Spleen (tissue), 11 donors: Measurements from ENCODE around the gene IL6R. TPM values are rescaled to one million over a fixed set of nuclear protein-coding genes. Genes with fewer than 3 reads are reported as not detected.

Source experiments
- DNase-seq: peaks from one replicate; pipeline ENCODE4 v3.0.0-alpha.2; 2020
- H3K27ac ChIP-seq, 8 donors: fragments of 200-600 bp; sonication (generic) in 7 of 8; 1 replicate in 4 of 8; 2 replicates in 4 of 8; pipeline versions ENCODE4 v1.5.0 to v1.8.0; 2016 to 2021; ENCODE audit warnings: inconsistent platforms in 4 of 8, mild to moderate bottlenecking in 4 of 8, moderate library complexity in 1 of 8
- H3K27me3 ChIP-seq, 7 donors: fragments of 200-600 bp; sonication (generic) in 6 of 7; replicated peaks in 1 of 7; 1 replicate in 4 of 7; 2 replicates in 3 of 7; pipeline versions ENCODE4 v1.5.0 to v1.8.0; 2016 to 2021; ENCODE audit warnings: inconsistent platforms in 3 of 7, mild to moderate bottlenecking in 1 of 7
- H3K36me3 ChIP-seq, 6 donors: fragments of 200-600 bp; sonication (generic) in 5 of 6; 1 replicate in 4 of 6; 2 replicates in 2 of 6; pipeline versions ENCODE4 v1.5.0 to v1.8.0; 2016 to 2021; ENCODE audit warnings: inconsistent platforms in 2 of 6
- H3K4me1 ChIP-seq, 6 donors: fragments of 200-600 bp; sonication (generic) in 5 of 6; 1 replicate in 3 of 6; 2 replicates in 3 of 6; pipeline versions ENCODE4 v1.5.0 to v1.8.0; 2016 to 2021; ENCODE audit warnings: inconsistent platforms in 3 of 6
- H3K4me3 ChIP-seq, 8 donors: fragments of 200-600 bp; sonication (generic) in 7 of 8; 1 replicate in 4 of 8; 2 replicates in 4 of 8; pipeline versions ENCODE4 v1.5.0 to v1.8.0; 2016 to 2021; ENCODE audit warnings: inconsistent platforms in 4 of 8, mild to moderate bottlenecking in 4 of 8, moderate library complexity in 2 of 8
- H3K9me3 ChIP-seq, 8 donors: fragments of 200-600 bp; sonication (generic) in 7 of 8; 1 replicate in 4 of 8; 2 replicates in 4 of 8; pipeline versions ENCODE4 v1.5.0 to v1.8.0; 2016 to 2021; ENCODE audit warnings: inconsistent platforms in 4 of 8
- POLR2A ChIP-seq, 3 donors: fragments of 450-650 bp; IDR thresholded peaks; one replicate each; pipeline ENCODE4 v1.5.1; 2017; ENCODE audit warnings: antibody characterized with exemption in 3 of 3, mild to moderate bottlenecking in 1 of 3
- POLR2AphosphoS5 ChIP-seq, 3 donors: sonication (generic); formaldehyde crosslinking; IDR thresholded peaks; one replicate each; pipeline ENCODE4 v1.5.1; 2017; ENCODE audit warnings: antibody characterized with exemption in 3 of 3
- WGBS, 5 donors: extraction: QIAGEN DNeasy Blood & Tissue Kit in 3 of 5; methylation state at CpG; one replicate each; pipeline versions ENCODE4 v1.1.5 to v1.1.7; 2013 to 2018; 5-methylcytosine and 5-hydroxymethylcytosine counted together
- intact Hi-C: fragments of 100-400 bp; cut with DNase I; formaldehyde crosslinking; loops from one replicate; pipeline ENCODE4 v1.15.0; 2023; ENCODE audit warnings: low total_unique reads
- polyA plus RNA-seq, 3 donors: library from polyadenylated mRNA; stranded (reverse); fragments of 200-250 nt; gene quantifications; one replicate each; pipeline ENCODE4 v1.2.1, GENCODE V29; 2013
- total RNA-seq, 7 donors: library from RNA; depleted of rRNA in 3 of 7; stranded (reverse); fragments of >200 nt in 3 of 7; fragmentation: NEBNext Ultra II Directional in 4 of 7; extraction: Animal tissue kit (Norgen Biotek cat#: 25700) in 4 of 7; gene quantifications; one replicate each; pipeline versions ENCODE4 v1.1.0 to v1.2.1, GENCODE V29; 2016 to 2021
- TF ChIP-seq, protein P1 (sequence below), 11 experiments: fragments of 200-600 bp in 7 of 11; fragments of 450-650 bp in 4 of 11; sonication (generic) in 4 of 11; IDR thresholded peaks in 8 of 11; conservative IDR thresholded peaks in 3 of 11; 1 replicate in 7 of 11; 2 replicates in 4 of 11; pipeline versions ENCODE4 v1.4.0 to v1.8.0; 2016 to 2021; ENCODE audit warnings: antibody characterized with exemption in 11 of 11, inconsistent platforms in 4 of 11, mild to moderate bottlenecking in 1 of 11
- donor health status: healthy with polysubstance abuse.
- donor health status: DM: no; HTN: no; CAD: no; lungs with moderate emphysema.
- donor health status: DM: no; HTN: no; CAD: no.
- donor health status: Bipolar disorder and iron deficiency.
- donor health status: healthy.
- donor health status: DM: no; HTN: no; CAD: no.
- donor health status: DM: yes; HTN: yes; CAD: no.

The IL6R gene
- total and polyA plus RNA-seq, 10 donors: 2.8 to 74.5 (median 47.8) TPM

DNA sequence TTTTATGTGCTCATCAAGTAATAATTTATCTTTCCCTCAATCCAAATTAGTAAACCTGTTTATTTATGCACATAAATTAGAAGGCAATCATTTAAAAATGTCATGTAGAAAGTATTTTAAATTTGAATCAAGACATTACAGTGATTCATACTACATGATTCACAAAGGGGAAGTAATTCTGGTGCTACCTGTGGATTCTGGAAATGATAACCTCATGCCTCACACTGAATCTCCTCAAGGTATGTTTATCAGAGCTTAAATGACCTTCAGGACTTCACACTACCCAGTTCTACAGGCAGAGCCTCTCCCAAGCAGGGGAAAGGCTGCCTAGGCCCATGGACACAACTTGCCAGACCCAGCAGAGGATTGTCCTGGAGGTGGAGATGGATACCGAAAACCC lies 71.6 kb downstream of the IL6R start:
- Histone ChIP-seq H3K9me3 (no peaks in the 10 kb centered on the region), H3K4me1 (peaks cover 8 to 58% (median 26%) of the 10 kb centered on the region in 6 donors)
- 83 to 100% (median 96%) methylated on average over 1 of the region's 1 CpG for WGBS, 5 donors

DNA sequence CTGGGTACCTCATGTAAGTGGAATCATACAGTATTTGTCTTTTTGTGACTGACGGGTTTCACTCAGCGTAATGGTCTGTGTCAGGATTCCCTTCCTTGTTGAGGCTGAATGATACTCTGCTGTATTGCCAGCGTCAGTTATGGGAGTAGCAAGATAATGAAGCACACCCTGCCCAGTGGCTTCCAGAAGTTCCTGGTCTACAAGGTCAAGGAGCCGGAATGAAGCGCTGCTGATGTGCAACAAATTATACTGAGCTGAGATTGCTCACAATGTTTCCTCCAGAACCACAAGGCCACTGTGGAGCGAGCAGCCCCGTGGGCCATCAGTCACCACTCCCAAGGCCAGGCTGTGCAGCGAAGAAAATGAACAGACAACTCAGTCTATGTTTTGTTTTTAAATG lies 72.9 kb downstream of the IL6R start:
- Histone ChIP-seq H3K4me1 (peaks cover 8 to 58% (median 26%) of the 10 kb centered on the region in 6 donors), H3K4me3 (no peak overlapping the region), H3K27me3 (no peaks in the 10 kb centered on the region), H3K9me3 (no peaks in the 10 kb centered on the region), H3K27ac (peak overlapping the region in 5 of 8 donors; percentile 16 to 54 (median 31)), H3K36me3 (peaks cover 0 to 7% (median 0%) of the 10 kb centered on the region in 6 donors)
- 74 to 89% (median 75%) methylated on average over 8 of the region's 8 CpGs for WGBS, 5 donors
- TF ChIP-seq POLR2A (IDR thresholded peaks at IDR 0.05) (no peak), POLR2AphosphoS5 (IDR thresholded peaks at IDR 0.05) (no peak)
- TF ChIP-seq, protein P1, sequence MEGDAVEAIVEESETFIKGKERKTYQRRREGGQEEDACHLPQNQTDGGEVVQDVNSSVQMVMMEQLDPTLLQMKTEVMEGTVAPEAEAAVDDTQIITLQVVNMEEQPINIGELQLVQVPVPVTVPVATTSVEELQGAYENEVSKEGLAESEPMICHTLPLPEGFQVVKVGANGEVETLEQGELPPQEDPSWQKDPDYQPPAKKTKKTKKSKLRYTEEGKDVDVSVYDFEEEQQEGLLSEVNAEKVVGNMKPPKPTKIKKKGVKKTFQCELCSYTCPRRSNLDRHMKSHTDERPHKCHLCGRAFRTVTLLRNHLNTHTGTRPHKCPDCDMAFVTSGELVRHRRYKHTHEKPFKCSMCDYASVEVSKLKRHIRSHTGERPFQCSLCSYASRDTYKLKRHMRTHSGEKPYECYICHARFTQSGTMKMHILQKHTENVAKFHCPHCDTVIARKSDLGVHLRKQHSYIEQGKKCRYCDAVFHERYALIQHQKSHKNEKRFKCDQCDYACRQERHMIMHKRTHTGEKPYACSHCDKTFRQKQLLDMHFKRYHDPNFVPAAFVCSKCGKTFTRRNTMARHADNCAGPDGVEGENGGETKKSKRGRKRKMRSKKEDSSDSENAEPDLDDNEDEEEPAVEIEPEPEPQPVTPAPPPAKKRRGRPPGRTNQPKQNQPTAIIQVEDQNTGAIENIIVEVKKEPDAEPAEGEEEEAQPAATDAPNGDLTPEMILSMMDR (IDR thresholded peaks at IDR 0.05 in 8 of 11, conservative IDR thresholded peaks at IDR 0.05 in 3 of 11): no peak
- DNase-seq: no peak
- intact Hi-C loops: no loop called here

More for the DNA sequence above, 71.6 kb downstream of the IL6R start:
- TF ChIP-seq POLR2AphosphoS5 (IDR thresholded peaks at IDR 0.05) (no peak), POLR2A (IDR thresholded peaks at IDR 0.05) (no peak)
- TF ChIP-seq, protein P1 (IDR thresholded peaks at IDR 0.05 in 8 of 11, conservative IDR thresholded peaks at IDR 0.05 in 3 of 11): no peak
- peak overlapping the region in 1 of 8 donors; percentile 4 for H3K27ac ChIP-seq
- DNase-seq: no peak
- intact Hi-C loops: no loop called here
- H3K4me3 ChIP-seq: no peak overlapping the region
- no peaks in the 10 kb centered on the region for H3K36me3 ChIP-seq
- no peaks in the 10 kb centered on the region for H3K27me3 ChIP-seq

DNA sequence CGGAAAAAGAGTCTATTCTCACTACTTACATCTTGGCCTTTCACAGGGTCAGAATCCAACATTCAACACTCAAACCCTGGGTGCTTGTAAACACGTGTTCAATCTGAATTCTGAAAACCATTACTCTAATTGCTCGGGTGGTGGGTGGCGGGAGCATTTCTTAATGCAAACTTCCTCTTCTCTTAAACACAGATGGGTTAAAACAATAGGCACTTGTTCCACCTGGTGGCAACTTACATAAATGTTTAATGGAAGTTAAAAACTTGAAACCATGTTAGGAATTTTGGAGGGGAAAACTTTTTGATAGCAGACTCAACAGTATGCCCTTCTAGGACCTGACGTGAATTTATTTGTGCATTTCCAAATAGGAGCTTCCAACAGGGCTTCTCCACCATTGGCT lies 73.5 kb downstream of the IL6R start:
- peaks cover 0 to 14% (median 2%) of the 10 kb centered on the region in 6 donors for H3K36me3 ChIP-seq
- 31 to 46% (median 38%) methylated on average over 5 of the region's 5 CpGs for WGBS, 5 donors
- peaks cover 8 to 58% (median 26%) of the 10 kb centered on the region in 6 donors for H3K4me1 ChIP-seq
- H3K27ac ChIP-seq: peak overlapping the region in 6 of 8 donors; percentile 14 to 54 (median 35)
- intact Hi-C loops: no loop called here
- H3K27me3 ChIP-seq: no peaks in the 10 kb centered on the region
- no peaks in the 10 kb centered on the region for H3K9me3 ChIP-seq
- H3K4me3 ChIP-seq: no peak overlapping the region
- no peak for TF ChIP-seq POLR2A (IDR thresholded peaks at IDR 0.05)
- TF ChIP-seq, protein P1 (IDR thresholded peaks at IDR 0.05 in 8 of 11, conservative IDR thresholded peaks at IDR 0.05 in 3 of 11): peak in 5 of 11 experiments; percentile 7 to 37 (median 29)
- no peak for DNase-seq

DNA sequence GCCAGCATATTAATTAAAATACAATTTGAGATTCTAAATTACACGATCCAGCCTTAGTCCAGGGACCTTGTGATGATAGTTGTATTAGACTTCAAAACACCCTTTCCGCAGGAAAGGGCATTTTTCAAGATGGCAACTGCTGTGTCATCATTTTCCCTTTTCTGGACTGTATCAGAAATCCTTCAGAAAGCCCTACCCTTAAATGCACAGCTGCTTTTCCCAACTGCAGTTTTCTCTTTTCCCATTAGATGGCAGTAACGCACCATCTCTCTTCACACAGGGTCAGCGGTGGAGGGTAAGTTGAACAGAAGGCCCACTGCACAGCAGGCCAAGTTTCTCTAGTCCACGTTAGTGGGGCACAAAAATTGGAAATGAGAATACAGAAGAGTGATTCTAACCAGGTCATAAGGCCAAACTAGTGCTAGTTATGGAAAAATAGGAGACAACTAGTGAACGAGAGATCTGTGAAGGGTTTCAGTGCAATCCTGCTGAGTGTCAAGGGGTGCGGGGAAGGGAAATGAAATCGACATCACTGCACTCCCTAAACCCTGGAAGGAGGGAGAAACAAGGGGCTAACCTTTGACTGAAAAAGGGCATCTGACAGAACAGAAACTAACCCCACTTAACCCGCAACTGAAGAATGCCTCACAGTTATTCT lies 74.8 kb downstream of the IL6R start:
- no peaks in the 10 kb centered on the region for H3K9me3 ChIP-seq
- no peak for DNase-seq
- TF ChIP-seq, protein P1 (IDR thresholded peaks at IDR 0.05 in 8 of 11, conservative IDR thresholded peaks at IDR 0.05 in 3 of 11): peak; percentile 87 to 99 (median 96)
- TF ChIP-seq POLR2AphosphoS5 (IDR thresholded peaks at IDR 0.05) (peak in 1 of 3 donors; percentile 57), POLR2A (IDR thresholded peaks at IDR 0.05) (no peak)
- H3K36me3 ChIP-seq: peaks cover 0 to 17% (median 2%) of the 10 kb centered on the region in 6 donors
- H3K4me3 ChIP-seq: no peak overlapping the region
- WGBS, 5 donors: 29 to 36% (median 32%) methylated on average over 9 of the region's 9 CpGs
- peaks cover 8 to 57% (median 29%) of the 10 kb centered on the region in 6 donors for H3K4me1 ChIP-seq
- no peaks in the 10 kb centered on the region for H3K27me3 ChIP-seq
- intact Hi-C loops: loop anchor here (5.0 to 10.0 kb wide), 3 partner anchors 67 to 397 kb away; no protein-coding TSS in a partner anchor
- peak overlapping the region in 6 of 8 donors; percentile 1 to 54 (median 36) for H3K27ac ChIP-seq
